ENCODE data around the gene UCHL3.

GRCh38 chr13:75636436-75637180 is 87.0 kb downstream of the UCHL3 start:
- TF ChIP-seq CTCF (IDR thresholded peaks at IDR 0.05; ENCODE audit: low read length) (no peak; the same call in 1 of the 2 replicates), EZH2 (IDR thresholded peaks at IDR 0.05; ENCODE audit: borderline replicate concordance, low read length) (no peak)
